RPMI8226 (cell line): Measurements from ENCODE around the gene RELL2.
"Not testable (repeated sequence)": the region's sequence is repeated elsewhere in the genome, so short reads cannot be mapped to it uniquely, and the experiment has no call there.

Source experiments
- DNase-seq: peaks from one replicate; pipeline ENCODE4 v3.0.0-alpha.2; 2015

RELL2 gene, protein sequence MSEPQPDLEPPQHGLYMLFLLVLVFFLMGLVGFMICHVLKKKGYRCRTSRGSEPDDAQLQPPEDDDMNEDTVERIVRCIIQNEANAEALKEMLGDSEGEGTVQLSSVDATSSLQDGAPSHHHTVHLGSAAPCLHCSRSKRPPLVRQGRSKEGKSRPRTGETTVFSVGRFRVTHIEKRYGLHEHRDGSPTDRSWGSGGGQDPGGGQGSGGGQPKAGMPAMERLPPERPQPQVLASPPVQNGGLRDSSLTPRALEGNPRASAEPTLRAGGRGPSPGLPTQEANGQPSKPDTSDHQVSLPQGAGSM

DNA sequence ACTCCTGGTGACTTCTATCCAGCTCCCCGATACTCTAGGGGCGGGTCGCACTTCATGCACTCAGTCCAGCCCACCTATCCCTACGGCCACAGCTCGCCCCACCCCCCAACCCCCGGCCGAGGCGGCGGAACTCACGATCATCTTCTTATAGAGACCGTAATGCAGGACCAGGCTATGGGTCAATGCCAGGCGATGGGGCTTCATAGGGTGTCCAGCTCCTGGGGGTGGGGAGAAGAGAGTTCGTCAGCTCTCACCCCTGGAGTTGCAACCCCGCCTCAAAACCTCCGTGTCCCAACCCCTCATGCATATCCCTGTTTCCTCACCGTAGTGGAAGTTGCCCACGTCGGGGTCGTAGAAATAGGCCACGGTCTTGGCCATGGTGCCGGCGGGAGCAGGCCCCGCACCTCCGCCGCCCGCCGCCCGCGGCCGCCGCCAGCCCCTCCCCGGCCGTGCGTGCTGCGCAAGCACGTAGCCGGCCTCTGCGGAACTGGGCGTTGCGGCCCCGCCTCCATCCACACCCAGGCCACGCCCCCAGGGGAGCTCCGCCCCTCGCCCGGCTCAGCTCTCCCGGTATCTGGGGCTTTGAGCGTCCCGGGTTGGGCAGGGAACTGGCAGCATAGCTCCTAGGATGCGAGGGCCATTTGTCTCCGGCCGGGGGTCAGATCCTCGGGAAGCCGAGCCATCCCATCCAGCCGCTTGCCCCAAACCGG, at the start of gene RELL2, which contains the start of gene HDAC3:
Gene RELL2 (plus strand): TSS at position 585 of the 710 bp plus-strand sequence. CDS start 1,229 bp downstream, outside the sequence.
Gene HDAC3 (minus strand): TSS at position 437 of the 710 bp plus-strand sequence. CDS start 59 bp downstream, at position 378.
- DNase-seq: peak; percentile 92

DNA sequence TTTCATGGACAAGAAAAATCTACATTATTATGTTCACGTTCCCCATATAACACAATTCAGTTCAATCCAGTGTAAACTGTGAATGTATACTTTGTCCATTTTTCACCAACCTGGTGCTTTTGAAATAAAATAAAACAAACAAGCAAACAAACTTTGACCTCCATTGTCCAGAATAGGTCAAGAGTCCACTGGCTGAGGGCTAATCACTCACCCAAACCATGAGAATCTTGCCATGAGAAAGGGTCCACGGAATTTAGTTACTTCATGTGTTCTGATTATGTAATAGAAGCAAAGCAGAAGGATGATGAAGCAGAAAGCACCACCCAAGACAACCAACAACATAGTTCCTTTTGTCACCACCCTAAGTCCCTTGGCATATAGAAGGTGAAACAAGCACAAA, 46.7 kb upstream of the RELL2 start:
- DNase-seq: no peak

DNA sequence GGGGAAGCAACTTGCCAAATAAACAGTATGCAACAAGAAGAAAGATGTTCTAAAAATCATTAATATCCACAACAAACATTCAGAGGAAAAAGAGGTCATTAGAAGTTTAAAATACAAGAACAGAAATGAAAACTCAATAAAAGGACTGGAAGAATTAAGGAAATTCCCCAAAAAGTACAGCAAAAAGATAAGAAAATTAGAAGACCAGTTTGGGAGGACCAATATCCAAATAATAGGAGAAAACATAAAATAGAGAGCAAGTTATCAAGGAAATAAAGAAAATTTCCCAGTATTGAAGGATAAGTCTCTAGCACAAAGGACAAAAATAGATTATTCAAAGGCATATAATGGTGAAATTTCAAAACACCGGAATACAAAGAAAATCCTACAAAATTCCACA, 39.9 kb upstream of the RELL2 start:
- DNase-seq: no peak

DNA sequence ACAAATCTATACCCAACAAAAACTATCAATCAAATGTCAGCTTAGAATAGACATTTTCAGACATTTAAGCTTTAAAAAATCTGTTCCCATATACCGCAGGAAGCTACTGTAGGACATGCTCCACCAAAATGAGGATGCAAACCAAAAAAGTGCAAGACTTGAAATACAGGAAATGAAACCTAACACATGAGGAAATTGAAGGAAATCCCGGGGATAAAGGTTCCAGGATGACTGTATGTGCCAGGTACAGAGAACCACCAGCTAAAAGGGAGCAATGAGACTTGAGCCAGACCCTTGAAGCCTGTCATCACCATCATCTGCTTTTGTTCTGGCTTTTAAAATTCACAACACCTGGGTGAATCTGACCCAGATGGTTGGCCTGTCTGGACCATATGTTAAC, 39.4 kb upstream of the RELL2 start:
- peak; percentile 11 for DNase-seq

DNA sequence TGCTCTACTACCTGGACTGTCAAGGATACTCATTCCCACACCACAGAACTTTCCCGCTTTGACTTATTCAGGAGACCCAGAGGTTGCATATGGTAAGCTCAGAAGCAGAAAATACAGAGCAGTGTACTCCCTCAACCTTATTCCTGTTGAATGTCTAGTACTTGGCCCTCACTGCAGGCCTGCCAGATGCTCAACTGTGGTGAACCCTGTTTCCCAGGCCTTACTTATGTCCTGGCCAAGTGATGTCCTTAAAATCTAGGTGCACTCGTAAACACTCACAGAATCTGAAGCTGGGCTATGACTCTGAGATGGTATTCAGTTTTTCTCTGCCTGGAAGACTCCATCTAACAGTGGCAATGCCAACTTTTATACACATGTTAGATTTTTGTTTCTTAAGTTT, 39.0 kb upstream of the RELL2 start:
- DNase-seq: no peak

DNA sequence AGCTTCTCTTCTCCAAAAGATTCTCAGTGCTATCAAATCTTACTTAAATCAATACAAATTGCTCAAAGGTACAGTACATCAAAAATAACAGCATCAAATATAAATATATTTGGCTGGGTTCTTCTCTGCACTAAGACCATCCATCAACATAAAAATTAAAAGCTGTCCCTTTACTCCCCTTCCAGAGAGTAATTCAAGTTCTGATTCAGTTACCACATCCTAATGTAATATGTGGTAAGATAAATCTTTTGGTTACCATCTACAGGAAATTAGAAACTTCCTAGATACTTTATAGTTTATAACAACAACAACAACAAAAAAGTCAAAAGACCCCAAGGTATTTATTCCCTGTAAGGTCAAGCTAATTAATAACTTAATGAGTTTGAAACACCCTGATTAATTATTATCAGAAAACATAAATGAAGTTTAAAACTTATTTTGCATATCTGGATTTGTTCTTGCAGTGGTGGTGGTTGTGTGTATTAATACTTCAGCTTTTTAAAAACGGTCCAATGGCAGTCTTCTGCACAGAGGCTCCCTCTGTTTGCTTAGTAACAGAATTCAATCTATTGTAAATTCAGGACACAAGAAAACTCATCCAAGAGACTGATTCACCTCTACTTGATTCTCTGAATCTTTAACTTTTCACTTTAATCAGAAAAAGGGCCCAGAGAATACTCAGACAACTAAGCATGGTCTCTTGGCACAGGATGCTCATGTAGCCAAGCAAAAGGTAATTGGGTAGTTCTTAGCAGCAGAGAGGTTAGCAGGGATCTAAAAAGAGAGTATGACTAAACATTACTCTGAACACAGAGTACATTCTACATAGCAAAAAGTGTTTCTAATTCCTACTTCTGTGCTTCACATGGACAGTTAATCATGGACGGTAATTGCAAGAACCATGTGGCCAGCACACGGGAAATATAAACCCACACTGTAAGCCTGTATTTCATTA, 38.1 kb upstream of the RELL2 start:
- no peak for DNase-seq

DNA sequence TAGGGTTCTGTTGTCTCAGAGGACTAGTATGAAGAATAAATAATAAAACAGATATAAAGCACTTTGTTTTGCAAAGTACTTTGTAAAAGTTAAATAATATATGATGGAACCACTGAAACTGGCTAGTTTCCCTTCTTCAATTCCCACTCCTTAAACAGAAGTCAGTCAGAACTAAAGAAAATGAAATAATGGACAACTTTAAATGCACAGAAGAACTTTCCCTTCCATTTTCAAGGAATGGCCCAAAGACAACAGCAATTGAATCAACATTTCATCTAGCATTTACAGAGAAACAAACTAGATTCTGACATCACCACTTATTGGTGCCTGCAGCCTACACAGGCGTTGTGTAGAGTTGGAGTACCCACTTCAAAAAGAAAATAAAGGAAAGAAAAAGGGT, 34.2 kb upstream of the RELL2 start:
- DNase-seq: no peak

DNA sequence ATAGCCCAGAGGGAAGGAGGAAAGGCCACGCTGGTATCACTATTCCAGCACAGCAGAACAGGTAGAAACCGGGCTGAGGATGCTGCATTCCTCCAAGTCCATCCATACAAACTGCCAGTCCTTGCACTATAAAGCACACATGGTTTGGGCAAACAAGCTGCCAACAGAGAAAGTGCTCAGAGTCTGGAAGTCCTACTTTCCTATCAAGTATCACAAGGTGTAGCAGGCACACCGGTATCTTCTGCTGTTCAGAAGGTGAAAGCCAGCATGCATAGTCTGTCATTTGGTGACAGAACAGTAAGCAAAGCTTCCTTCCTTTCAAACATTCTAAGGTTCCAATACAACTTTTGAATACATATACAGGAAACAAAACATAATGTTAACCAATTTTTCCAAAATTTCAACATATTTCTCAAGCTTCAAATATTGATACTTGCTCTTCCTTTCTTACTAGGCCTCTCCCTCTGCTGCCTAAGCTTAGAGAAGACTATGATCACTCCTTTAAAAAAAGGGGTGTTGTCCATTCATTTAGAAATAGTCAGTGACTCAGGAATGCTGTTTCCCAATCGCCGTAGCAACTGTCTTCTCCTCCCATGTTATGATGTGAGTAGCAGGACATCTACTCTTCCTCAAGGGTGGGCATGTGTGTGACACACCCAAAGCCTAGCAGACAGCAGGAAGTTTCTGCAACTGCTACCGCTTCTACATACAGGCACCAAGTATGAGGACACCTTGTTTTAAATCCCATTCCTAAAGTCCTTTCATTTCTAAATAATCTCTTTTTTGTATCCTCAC, 32.7 kb upstream of the RELL2 start:
- DNase-seq: no peak

DNA sequence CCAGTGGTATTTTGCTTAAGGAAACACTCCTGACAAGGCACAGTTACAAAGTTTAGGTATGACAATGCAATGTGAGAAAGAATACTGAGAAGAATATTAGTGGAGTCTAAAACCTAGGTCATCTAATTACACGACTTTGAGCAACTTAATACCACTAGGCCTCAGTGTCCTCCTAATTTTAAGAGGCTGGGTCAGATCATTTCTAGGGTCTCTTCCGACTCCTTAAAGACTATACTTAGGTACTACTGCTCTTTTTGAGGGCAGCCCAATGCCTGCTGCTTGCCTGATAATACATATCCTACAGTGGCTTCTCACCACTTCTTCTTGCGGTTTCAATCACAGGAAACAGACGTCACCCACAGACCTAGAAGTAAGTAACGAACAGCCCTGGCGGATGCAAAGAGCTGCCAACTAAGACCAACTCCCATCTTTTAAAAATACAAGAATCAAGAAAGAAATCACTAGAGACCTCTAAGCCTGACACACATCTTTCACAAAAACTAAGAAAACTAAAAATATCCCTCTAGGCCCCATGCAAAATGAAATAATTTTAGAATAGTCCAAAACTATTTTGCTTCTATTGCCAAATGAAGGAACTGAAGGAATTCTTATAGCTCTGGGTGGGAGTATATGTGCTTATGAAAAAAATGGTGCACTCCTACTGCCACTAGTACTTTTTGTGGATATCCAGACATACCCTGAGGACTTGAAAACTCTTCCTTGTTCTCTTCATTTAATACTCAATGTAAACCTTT, 31.1 kb upstream of the RELL2 start:
- peak; percentile 87 for DNase-seq

DNA sequence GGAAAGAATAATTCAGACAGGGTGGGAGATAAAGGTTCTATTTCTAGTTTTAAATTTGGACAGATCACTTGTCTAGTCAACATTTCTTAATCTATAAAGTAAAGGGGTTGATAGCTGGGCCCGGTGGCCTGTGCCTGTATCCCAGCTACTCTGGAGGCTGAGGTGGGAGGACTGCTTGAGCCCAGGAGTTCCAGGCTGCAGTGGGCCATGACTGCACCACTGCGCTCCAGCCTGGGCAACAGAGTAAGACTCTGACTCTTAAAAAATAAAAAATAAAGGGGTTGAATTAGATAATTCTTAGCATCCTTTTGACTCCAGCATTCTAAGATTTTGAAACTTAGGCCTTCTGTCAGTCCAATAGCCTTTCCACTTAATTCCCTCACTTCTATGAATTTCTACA, 28.8 kb upstream of the RELL2 start:
- no peak for DNase-seq

DNA sequence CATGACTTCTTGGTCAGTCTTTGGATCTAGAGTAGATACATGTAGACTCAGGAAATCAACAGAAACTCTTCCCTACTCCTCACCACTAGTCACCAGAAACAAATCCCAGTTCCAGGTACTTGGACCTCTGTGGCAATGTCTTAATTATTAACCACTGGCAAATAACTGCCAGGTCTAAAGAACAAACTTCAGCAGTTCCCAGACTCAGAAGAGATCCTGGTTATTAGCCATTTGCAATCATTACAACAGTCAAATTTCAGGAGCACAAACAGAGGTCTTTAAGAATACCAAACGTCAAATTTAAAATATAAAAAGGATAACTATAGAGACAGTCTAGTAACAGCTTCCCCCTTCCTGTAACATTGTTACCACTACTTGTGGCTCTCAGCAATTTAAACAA, 28.2 kb upstream of the RELL2 start:
- no peak for DNase-seq

DNA sequence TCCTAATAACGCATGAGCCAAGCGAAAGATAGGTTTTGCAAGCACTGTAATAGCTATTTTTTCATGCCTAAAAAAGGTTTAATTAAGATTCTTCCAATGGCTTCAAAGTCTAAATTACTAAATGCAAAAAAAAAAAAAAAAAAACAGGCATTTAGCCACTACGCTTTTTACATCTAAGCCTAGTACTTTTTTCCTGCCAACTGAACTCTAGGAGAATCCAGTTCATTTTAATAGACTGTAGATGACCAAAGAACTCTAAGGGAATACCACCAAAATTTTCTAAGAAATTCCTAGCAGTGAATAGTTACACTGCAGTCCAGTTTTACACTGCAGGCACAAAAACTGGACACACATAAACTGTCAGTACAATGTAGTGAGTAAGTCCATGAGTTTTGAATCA, 27.8 kb upstream of the RELL2 start:
- DNase-seq: no peak

DNA sequence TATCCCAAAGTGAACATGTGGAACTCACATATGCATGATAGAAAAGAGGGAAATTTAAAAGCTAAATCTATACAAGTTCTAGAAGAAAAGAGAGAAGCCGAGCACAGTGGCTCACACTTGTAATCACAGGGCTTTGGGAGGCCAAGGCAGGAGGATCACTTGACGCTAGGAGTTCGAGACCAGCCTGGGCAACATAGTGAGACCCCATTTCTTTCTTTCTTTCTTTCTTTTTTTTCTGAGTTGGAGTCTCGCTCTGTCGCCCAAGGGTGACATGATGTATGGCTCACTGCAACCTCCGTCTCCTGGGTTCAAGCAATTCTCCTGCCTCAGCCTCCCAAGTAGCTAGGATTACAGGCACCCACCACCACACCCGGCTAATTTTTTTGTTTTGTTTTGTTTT, 26.9 kb upstream of the RELL2 start:
- DNase-seq: not testable (repeated sequence)

DNA sequence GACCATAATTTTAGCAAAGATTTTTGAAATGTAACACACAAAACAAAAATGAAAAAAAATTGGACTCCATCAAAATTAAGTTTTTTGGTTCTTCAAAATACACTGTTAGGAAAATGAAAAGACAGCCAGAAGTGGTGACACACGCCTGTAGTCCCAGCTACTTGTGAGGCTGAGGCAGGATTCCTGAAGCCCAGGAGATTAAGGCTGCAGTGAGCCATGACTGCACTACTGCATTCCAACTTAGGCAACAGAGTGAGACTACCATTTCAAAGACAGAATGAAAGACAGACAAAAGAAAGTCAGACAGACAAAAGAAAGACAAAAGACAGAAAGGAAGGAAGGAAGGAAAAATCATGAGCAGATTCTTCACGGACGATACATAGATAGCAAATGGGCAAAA, 25.5 kb upstream of the RELL2 start:
- DNase-seq: no peak

DNA sequence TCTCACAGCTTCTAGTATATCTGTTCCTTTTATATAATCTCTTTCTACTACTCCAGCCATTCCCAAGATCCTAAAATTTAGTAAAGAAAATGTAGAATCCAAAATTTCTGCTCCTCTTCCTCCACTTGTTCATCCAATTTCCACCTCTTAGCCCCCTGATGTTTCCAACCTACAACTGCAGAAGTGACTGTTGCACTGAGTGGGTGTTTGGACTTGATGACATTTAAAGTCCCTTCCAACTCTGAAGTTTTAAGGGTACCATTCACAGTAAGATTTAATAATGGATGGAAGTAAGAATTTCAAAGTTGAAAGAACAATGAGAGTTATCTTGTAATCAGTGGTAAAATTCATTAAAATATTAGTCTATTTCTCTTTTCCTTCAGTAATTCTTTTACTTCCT, 23.5 kb upstream of the RELL2 start:
- no peak for DNase-seq

DNA sequence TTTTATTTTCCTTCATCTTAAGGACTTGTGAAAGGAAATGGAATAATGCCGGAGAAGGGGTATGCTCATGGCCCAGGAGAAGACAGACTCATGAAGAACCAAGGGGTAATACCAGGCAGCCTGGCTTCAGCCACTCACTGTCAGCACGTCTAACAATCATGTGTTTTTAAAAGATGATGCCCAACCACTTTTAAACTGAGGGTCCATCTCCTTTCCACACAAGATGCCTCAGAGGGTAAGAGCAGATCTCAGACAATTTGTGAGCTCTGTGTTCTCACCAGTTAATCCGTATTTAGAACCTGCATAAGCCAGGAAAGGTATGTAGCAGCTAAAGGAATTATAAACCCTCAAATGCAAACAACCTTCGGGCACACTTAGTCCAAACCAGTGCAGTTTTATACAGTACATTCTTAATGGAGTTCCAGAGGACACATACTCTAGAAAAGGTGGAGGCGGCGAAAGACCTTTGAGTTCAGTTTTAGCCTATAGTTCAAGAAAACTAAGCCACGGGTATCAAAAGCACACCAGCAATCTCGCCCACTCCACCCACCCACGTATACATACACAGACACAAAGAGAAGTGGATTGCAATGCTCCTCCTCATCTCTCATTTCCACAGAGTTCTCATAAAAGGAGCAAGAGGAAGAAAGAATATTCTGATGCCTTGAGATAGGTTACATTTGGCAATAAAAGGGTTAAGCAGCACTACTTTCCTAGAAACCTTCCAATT, 20.6 kb upstream of the RELL2 start:
- DNase-seq: no peak

DNA sequence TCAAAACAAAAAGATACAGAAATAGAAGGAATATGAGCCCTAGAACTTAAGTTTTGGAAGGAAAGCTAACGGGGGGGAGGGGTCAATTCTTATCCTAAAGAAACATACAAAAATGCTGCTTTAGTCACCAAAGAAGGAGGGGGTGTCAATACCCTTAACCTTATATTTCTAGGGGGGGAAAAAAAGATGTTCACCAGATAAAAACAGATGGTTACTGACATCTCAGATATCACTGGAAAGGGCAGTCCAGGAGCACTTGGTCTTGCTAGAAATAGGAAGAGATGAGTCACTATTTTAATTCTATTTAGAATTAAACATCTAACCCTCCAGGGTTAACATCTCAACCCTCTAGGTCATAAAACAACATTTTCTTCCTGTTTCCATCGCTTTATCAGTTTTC, 19.7 kb upstream of the RELL2 start:
- no peak for DNase-seq

DNA sequence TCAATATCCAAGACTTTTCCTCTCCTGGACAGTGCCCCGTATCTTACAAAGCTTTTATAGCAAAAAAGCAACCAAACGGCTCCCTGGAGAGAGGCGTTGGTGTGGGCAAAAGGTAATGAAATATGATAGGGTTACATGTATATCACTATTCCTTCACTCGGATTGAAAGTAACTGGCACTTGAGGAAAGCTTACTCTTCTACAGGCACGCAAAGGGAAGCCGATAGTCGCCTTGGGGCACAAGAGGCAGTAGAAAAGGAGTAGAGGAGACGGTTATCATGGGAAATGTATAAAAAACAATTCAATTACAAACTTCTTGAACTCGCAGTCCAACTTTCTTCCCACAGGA, 19.1 kb upstream of the RELL2 start:
- DNase-seq: peak; percentile 9

DNA sequence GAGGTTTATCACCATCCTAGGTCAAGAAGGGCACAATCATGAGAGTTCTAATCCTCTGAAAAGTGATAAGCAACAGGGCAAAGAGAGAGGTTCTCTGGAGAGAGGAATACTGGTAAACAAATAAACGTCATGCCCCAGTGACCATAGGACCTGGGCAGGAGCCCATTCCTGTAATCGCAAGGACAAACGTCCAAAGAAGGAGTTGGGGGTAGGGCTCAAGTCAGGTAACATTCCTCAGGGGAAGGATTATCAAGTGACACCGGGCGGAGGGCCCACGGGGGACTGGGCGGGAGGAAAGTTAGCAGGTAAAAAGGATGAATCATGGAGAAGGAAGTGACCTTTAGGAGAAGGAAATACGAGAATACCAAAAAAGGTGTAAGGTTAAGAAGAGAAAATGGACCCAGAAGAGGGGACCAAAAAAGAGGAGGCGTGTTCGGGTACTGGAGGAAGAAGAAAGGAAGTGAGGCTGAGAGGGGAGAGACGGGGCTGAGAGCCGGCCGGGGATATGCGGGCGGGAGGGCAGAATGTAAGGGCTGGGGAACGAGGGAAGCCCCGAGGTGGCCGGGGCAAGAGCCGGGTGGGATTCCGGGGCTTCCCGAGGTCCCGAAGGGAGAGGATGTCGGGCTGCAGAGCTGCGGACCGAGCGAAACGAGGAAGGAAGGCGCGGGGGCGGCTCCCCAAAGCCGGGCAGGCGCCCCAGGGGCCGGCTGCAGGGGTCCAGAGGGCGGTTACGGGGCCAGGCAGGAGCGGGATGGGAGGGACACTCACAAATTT, 18.6 kb upstream of the RELL2 start:
- peak; percentile 74 for DNase-seq
